GM10847 (cell line): Measurements from ENCODE around the gene ERC1.

Experiments used
- POLR2A ChIP-seq: IDR thresholded peaks from 2 replicates; pipeline ENCODE4 v1.6.1; 2011; ENCODE audit not compliant: insufficient read length; ENCODE audit errors: extremely low read depth

Gene ERC1

GRCh38 chr12:1479645-1480044, 488.6 kb downstream of the ERC1 start:
- TF ChIP-seq POLR2A: no peak

- TF ChIP-seq POLR2A: no peak
These were observed 490.3 kb downstream of the ERC1 start for GRCh38 chr12:1481326-1481725.

GRCh38 chr12:1481906-1482305, 490.9 kb downstream of the ERC1 start:
- TF ChIP-seq POLR2A: no peak

- no peak for TF ChIP-seq POLR2A
These were observed 497.9 kb downstream of the ERC1 start for GRCh38 chr12:1488908-1489381.

- no peak for TF ChIP-seq POLR2A
These were observed 501.1 kb downstream of the ERC1 start for GRCh38 chr12:1491983-1492697.

- TF ChIP-seq POLR2A: no peak
These were observed 502.9 kb downstream of the ERC1 start for GRCh38 chr12:1493781-1494565.

GRCh38 chr12:1494856-1495255, 503.8 kb downstream of the ERC1 start:
- TF ChIP-seq POLR2A: no peak

GRCh38 chr12:1496162-1496900, 505.3 kb downstream of the ERC1 start:
- no peak for TF ChIP-seq POLR2A

- TF ChIP-seq POLR2A: no peak
These were observed 506.1 kb downstream of the ERC1 start for GRCh38 chr12:1497161-1497560.

GRCh38 chr12:1498199-1498740, 507.2 kb downstream of the ERC1 start:
- TF ChIP-seq POLR2A: no peak

- no peak for TF ChIP-seq POLR2A
These were observed 508.3 kb downstream of the ERC1 start for GRCh38 chr12:1499351-1499750.

- no peak for TF ChIP-seq POLR2A
These were observed 509.2 kb downstream of the ERC1 start for GRCh38 chr12:1500095-1500801.

- no peak for TF ChIP-seq POLR2A
These were observed 510.0 kb downstream of the ERC1 start for GRCh38 chr12:1501001-1501400.

GRCh38 chr12:1501695-1502378, 510.8 kb downstream of the ERC1 start:
- TF ChIP-seq POLR2A: no peak
